B cell (primary cell): ENCODE results near the gene BAMBI. TPM values are rescaled to one million over a fixed set of nuclear protein-coding genes. Genes with fewer than 3 reads are reported as not detected.

Experiments used
- ATAC-seq: fragments of 200-7000 bp; cut with Tn5 transposase; one replicate; pipeline ENCODE4 v1.10.0; 2021; ENCODE audit warnings: low read depth, mild to moderate bottlenecking, moderate number of reproducible peaks, moderate library complexity
- CTCF ChIA-PET: fragments of 350-600 bp; sonication (Branson Sonifier 250); formaldehyde crosslinking; loops from one replicate; lab custom pipeline; 2021; ENCODE audit warnings: antibody characterized with exemption, inconsistent platforms; lab: Charles Lee
- POLR2A ChIA-PET: fragments of 350-600 bp; sonication (Branson Sonifier 250); formaldehyde crosslinking; loops from one replicate; lab custom pipeline; 2021; ENCODE audit warnings: antibody characterized with exemption; lab: Charles Lee
- DNase-seq: peaks from one replicate; pipeline ENCODE4 v3.0.0; 2013
- H2AFZ ChIP-seq: 2 replicates; pipeline ENCODE4 v1.6.1; 2012; ENCODE audit warnings: mild to moderate bottlenecking, low read depth, low read length; ENCODE audit not compliant: insufficient read depth, poor library complexity, severe bottlenecking
- H3K27ac ChIP-seq, 2 donors: 1 replicate in 1 of 2; 2 replicates in 1 of 2; pipeline ENCODE4 v1.5.1; 2012 to 2013; ENCODE audit warnings: low read length in 2 of 2, mild to moderate bottlenecking in 2 of 2, moderate library complexity in 1 of 2
- H3K27me3 ChIP-seq, 4 experiments: fragments of 200-600 bp in 1 of 4; sonication (generic) in 1 of 4; replicated peaks in 1 of 4; 1 replicate in 2 of 4; 2 replicates in 2 of 4; pipeline versions ENCODE4 v1.6.1 to v1.7.0; 2013 to 2016; ENCODE audit warnings: low read length in 3 of 4, mild to moderate bottlenecking in 2 of 4, mixed read lengths in 1 of 4, moderate library complexity in 1 of 4; ENCODE audit not compliant: insufficient read depth in 4 of 4, control insufficient read depth in 3 of 4; ENCODE audit errors: control extremely low read depth in 1 of 4
- H3K36me3 ChIP-seq, 2 experiments: replicated peaks in 1 of 2; 1 replicate in 1 of 2; 2 replicates in 1 of 2; pipeline versions ENCODE4 v1.6.1 to v1.7.1; 2013; ENCODE audit warnings: low read length in 1 of 2; ENCODE audit not compliant: insufficient read depth in 2 of 2, control insufficient read depth in 1 of 2; ENCODE audit errors: control extremely low read depth in 1 of 2, extremely low read depth in 1 of 2
- H3K4me1 ChIP-seq, 2 donors: fragments of 200-600 bp in 1 of 2; sonication (generic) in 1 of 2; 1 replicate in 1 of 2; 2 replicates in 1 of 2; pipeline versions ENCODE4 v1.5.1 to v1.6.1; 2013 to 2017; ENCODE audit warnings: low read length in 2 of 2; ENCODE audit not compliant: control insufficient read depth in 2 of 2, insufficient read depth in 2 of 2
- H3K4me2 ChIP-seq: replicated peaks from 2 replicates; pipeline ENCODE3; 2012; ENCODE audit warnings: mild to moderate bottlenecking, low read depth, low read length; ENCODE audit not compliant: poor library complexity, severe bottlenecking
- H3K4me3 ChIP-seq, 5 experiments: fragments of 200-600 bp in 1 of 5; sonication (generic) in 1 of 5; 1 replicate in 3 of 5; 2 replicates in 2 of 5; pipeline versions ENCODE4 v1.5.1 to v1.7.0; 2011 to 2016; ENCODE audit warnings: low read length in 4 of 5, mild to moderate bottlenecking in 4 of 5, low read depth in 2 of 5, control low read depth in 1 of 5, moderate library complexity in 1 of 5; ENCODE audit not compliant: insufficient read depth in 1 of 5; ENCODE audit errors: control extremely low read depth in 1 of 5, extremely low read depth in 1 of 5
- H3K79me2 ChIP-seq: fragments of 200-600 bp; sonication (generic); one replicate; pipeline ENCODE4 v1.6.0; 2016; ENCODE audit warnings: low read length; ENCODE audit not compliant: control insufficient read depth, insufficient read depth
- H3K9ac ChIP-seq: fragments of 200-600 bp; sonication (generic); 2 replicates; pipeline ENCODE4 v1.6.1; 2017; ENCODE audit warnings: mild to moderate bottlenecking, low read length, moderate library complexity
- H3K9me3 ChIP-seq, 3 donors: one replicate each; pipeline versions ENCODE4 v1.6.1 to v1.7.1; 2013; ENCODE audit warnings: low read length in 2 of 3; ENCODE audit not compliant: control insufficient read depth in 2 of 3, insufficient read depth in 1 of 3; ENCODE audit errors: control extremely low read depth in 1 of 3
- H4K20me1 ChIP-seq: 2 replicates; pipeline ENCODE4 v1.6.0; 2012; ENCODE audit warnings: mild to moderate bottlenecking, low read length; ENCODE audit not compliant: insufficient read depth, control insufficient read depth, poor library complexity, severe bottlenecking
- H3K27ac Mint-ChIP-seq: one replicate; pipeline ENCODE4 v1.8.0; 2021; ENCODE audit warnings: mixed read lengths
- H3K27me3 Mint-ChIP-seq: one replicate; pipeline ENCODE4 v1.8.0; 2021; ENCODE audit warnings: mixed read lengths
- H3K4me1 Mint-ChIP-seq: one replicate; pipeline ENCODE4 v1.8.0; 2021; ENCODE audit warnings: mixed read lengths
- H3K4me3 Mint-ChIP-seq: one replicate; pipeline ENCODE4 v1.8.0; 2021; ENCODE audit warnings: mixed read lengths
- H3K9me3 Mint-ChIP-seq: one replicate; pipeline ENCODE4 v1.8.0; 2022; ENCODE audit warnings: mixed read lengths; ENCODE audit not compliant: insufficient read depth
- EZH2 ChIP-seq: IDR thresholded peaks from 2 replicates; pipeline ENCODE4 v1.6.1; 2012; ENCODE audit warnings: borderline replicate concordance, low read depth, mild to moderate bottlenecking, moderate library complexity, low read length; ENCODE audit not compliant: insufficient read depth, poor library complexity, severe bottlenecking
- WGBS: methylation state at CpG from one replicate; pipeline ENCODE4 v1.1.5; 2013; ENCODE audit warnings: missing lambda C conversion rate; ENCODE audit not compliant: insufficient coverage; 5-methylcytosine and 5-hydroxymethylcytosine counted together
- intact Hi-C: fragments of 100-400 bp; cut with micrococcal nuclease; formaldehyde crosslinking; loops from one replicate; pipeline ENCODE4 v1.10.0; 2022
- polyA plus RNA-seq: library from polyadenylated mRNA; depleted of rRNA; stranded (reverse); fragments of >200 nt; gene quantifications from 2 replicates; pipeline ENCODE4 v1.2.3, GENCODE V29; 2012
- total RNA-seq, 2 donors: library from RNA; stranded (reverse); fragments of 120-200 nt in 1 of 2; gene quantifications; 1 replicate in 1 of 2; 2 replicates in 1 of 2; pipeline versions ENCODE4 v1.2.3 to v1.2.4, GENCODE V29; 2013 to 2022
- TF ChIP-seq, protein P1 (sequence below): fragments of 200-600 bp; IDR thresholded peaks from one replicate; pipeline ENCODE4 v1.8.0; 2022; ENCODE audit warnings: antibody characterized with exemption, mild to moderate bottlenecking

BAMBI gene
- total and polyA plus RNA-seq, 2 donors (not counting 1 experiment from before 2014, with no cell fraction given) = 0.84 to 1.9 TPM

DNA sequence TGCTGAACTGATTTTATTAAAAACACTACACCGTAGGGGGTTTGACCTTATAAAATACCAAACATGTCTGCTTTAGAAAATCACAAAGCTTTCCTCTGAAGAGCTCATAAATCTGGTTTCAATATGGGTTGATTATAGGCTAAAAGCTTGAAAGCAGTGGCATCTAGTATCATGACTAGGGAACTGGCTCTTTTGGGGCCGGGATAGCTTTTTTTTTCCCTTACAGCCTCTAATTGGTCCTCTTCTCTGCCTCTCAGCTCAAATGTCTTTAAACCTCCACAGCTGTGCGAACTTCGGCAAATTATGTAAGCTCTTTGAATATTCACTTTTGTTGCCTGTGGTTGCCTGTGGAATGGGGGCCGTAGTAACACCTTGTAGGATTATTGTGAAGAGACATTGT lies 8.4 kb downstream of the BAMBI start:
- H3K4me3 ChIP-seq = no peak overlapping the region
- H3K27me3 ChIP-seq = peaks cover 0 to 23% (median 3%) of the 10 kb centered on the region in 4 experiments
- Mint-ChIP-seq H3K27me3 (peaks cover 42% of the 10 kb centered on the region), H3K9me3 (no peaks in the 10 kb centered on the region), H3K27ac (no peak overlapping the region), H3K4me3 (no peak overlapping the region), H3K4me1 (peaks cover under 1% of the 10 kb centered on the region)
- no peak overlapping the region for H3K9ac ChIP-seq
- TF ChIP-seq EZH2 = no peak
- TF ChIP-seq, protein P1, sequence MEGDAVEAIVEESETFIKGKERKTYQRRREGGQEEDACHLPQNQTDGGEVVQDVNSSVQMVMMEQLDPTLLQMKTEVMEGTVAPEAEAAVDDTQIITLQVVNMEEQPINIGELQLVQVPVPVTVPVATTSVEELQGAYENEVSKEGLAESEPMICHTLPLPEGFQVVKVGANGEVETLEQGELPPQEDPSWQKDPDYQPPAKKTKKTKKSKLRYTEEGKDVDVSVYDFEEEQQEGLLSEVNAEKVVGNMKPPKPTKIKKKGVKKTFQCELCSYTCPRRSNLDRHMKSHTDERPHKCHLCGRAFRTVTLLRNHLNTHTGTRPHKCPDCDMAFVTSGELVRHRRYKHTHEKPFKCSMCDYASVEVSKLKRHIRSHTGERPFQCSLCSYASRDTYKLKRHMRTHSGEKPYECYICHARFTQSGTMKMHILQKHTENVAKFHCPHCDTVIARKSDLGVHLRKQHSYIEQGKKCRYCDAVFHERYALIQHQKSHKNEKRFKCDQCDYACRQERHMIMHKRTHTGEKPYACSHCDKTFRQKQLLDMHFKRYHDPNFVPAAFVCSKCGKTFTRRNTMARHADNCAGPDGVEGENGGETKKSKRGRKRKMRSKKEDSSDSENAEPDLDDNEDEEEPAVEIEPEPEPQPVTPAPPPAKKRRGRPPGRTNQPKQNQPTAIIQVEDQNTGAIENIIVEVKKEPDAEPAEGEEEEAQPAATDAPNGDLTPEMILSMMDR = no peak
- ATAC-seq (no peak), DNase-seq (no peak)
- no CpG with 5 or more reads among the region's 5 CpGs for WGBS
- no peaks in the 10 kb centered on the region for H3K4me1 ChIP-seq
- H3K79me2 ChIP-seq = no peaks in the 10 kb centered on the region
- H3K4me2 ChIP-seq = no peak overlapping the region
- H4K20me1 ChIP-seq = no peaks in the 10 kb centered on the region
- no peak overlapping the region for H2AFZ ChIP-seq
- POLR2A ChIA-PET = no interaction called here
- no peak overlapping the region for H3K27ac ChIP-seq
- H3K36me3 ChIP-seq = no peaks in the 10 kb centered on the region
- CTCF ChIA-PET = interaction anchor here (0.6 kb wide), 1 partner anchor 9 kb away, joined by 3 read pairs; no protein-coding TSS in a partner anchor
- H3K9me3 ChIP-seq = no peaks in the 10 kb centered on the region
- intact Hi-C loops = no loop called here

DNA sequence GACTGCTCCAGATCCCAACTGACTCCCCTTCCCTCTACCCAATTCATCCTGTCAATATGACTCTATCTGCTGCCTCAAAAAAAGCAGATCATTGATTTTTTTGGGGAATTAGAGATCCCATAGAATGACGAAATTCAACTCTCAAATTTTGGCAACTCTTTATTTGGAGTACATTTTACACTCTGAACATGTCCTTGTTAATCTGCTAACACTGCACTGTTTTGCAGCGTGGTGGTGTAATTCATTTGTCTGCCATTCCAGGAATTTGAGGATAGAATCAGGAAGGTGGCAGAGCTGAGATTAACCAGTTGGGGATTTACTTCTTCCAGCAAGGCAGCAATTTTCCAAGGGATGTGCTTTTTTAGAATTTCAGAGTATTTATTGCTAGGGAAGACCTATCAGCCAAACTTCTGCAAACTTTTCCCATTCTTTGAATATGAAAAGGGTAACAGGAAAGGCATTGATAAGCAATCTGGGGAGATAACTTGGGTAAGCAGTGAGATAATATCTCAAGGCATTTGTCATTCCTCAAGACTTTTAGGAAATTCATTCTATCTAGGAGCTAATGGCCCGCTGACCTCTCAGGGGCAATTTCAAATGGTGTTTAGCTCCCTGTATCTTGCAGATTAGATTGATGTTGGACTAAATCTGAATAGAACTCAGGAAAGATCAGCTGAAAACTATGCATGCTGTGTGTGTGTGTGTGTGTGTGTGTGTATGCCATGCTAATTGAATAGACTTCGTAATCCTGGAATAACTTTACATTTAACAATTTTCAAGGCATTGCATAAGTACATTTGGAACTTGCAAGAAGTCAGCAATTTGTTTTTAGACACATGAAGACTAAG lies 9.7 kb downstream of the BAMBI start:
- ATAC-seq (no peak), DNase-seq (no peak)
- Histone ChIP-seq H3K4me1 (no peaks in the 10 kb centered on the region), H3K36me3 (no peaks in the 10 kb centered on the region), H3K27ac (no peak overlapping the region), H4K20me1 (no peaks in the 10 kb centered on the region), H3K9me3 (no peaks in the 10 kb centered on the region), H2AFZ (no peak overlapping the region), H3K4me2 (no peak overlapping the region), H3K27me3 (peaks cover 0 to 13% (median 0%) of the 10 kb centered on the region in 4 experiments), H3K79me2 (no peaks in the 10 kb centered on the region), H3K9ac (no peak overlapping the region), H3K4me3 (no peak overlapping the region)
- CTCF ChIA-PET = no interaction called here
- no CpG with 5 or more reads among the region's 4 CpGs for WGBS
- H3K27me3 Mint-ChIP-seq = peaks cover 33% of the 10 kb centered on the region
- H3K27ac Mint-ChIP-seq = no peak overlapping the region
- H3K9me3 Mint-ChIP-seq = no peaks in the 10 kb centered on the region
- TF ChIP-seq, protein P1 = no peak
- TF ChIP-seq EZH2 = no peak
- no peaks in the 10 kb centered on the region for H3K4me1 Mint-ChIP-seq
- intact Hi-C loops = no loop called here
- H3K4me3 Mint-ChIP-seq = no peak overlapping the region
- POLR2A ChIA-PET = no interaction called here
